Mesendoderm (in vitro differentiated cells): ENCODE results near the gene SULT1C4.

ENCODE experiments used
- DNase-seq: peaks from one replicate; pipeline ENCODE4 v3.0.0; 2013
- H2AK5ac ChIP-seq: 2 replicates; pipeline ENCODE4 v1.6.1; 2013; ENCODE audit warnings: low read length, inconsistent platforms
- H2BK120ac ChIP-seq: 2 replicates; pipeline ENCODE4 v1.6.1; 2013; ENCODE audit warnings: low read depth, mild to moderate bottlenecking, low read length, moderate library complexity, mixed read lengths
- H2BK15ac ChIP-seq: replicated peaks from 2 replicates; pipeline ENCODE4 v1.6.1; 2013; ENCODE audit warnings: low read depth, mild to moderate bottlenecking, moderate library complexity
- H2BK5ac ChIP-seq: 2 replicates; pipeline ENCODE4 v1.6.1; 2013; ENCODE audit warnings: low read length, inconsistent platforms
- H3K18ac ChIP-seq: 2 replicates; pipeline ENCODE4 v1.6.1; 2013; ENCODE audit warnings: mild to moderate bottlenecking, low read length, mixed read lengths
- H3K23ac ChIP-seq: one replicate; pipeline ENCODE4 v1.6.1; 2013; ENCODE audit warnings: low read length
- H3K27ac ChIP-seq: 2 replicates; pipeline ENCODE4 v1.5.1; 2013; ENCODE audit warnings: low read depth, mild to moderate bottlenecking, inconsistent platforms, low read length, moderate library complexity
- H3K27me3 ChIP-seq: 2 replicates; pipeline ENCODE4 v1.6.1; 2013; ENCODE audit warnings: low read length, control low read depth, mild to moderate bottlenecking, inconsistent platforms; ENCODE audit not compliant: insufficient read depth, poor library complexity
- H3K36me3 ChIP-seq: 2 replicates; pipeline ENCODE4 v1.6.1; 2013; ENCODE audit warnings: low read length, inconsistent platforms; ENCODE audit not compliant: control insufficient read depth, insufficient read depth
- H3K4ac ChIP-seq: one replicate; pipeline ENCODE4 v1.6.1; 2013; ENCODE audit warnings: low read depth, mild to moderate bottlenecking, low read length, moderate library complexity
- H3K4me1 ChIP-seq: 2 replicates; pipeline ENCODE4 v1.6.1; 2013; ENCODE audit warnings: low read depth, low read length, inconsistent platforms; ENCODE audit not compliant: control insufficient read depth
- H3K4me2 ChIP-seq: 2 replicates; pipeline ENCODE4 v1.6.1; 2013; ENCODE audit warnings: low read length
- H3K4me3 ChIP-seq: 2 replicates; pipeline ENCODE4 v1.5.1; 2013; ENCODE audit warnings: mild to moderate bottlenecking, low read length
- H3K56ac ChIP-seq: one replicate; pipeline ENCODE4 v1.6.1; 2013; ENCODE audit warnings: low read length
- H3K79me1 ChIP-seq: 2 replicates; pipeline ENCODE4 v1.6.1; 2013; ENCODE audit warnings: low read length, inconsistent platforms
- H3K79me2 ChIP-seq: 2 replicates; pipeline ENCODE4 v1.6.1; 2013; ENCODE audit warnings: mild to moderate bottlenecking, low read length; ENCODE audit not compliant: control insufficient read depth, insufficient read depth
- H3K9ac ChIP-seq: 2 replicates; pipeline ENCODE4 v1.6.1; 2013; ENCODE audit warnings: low read length, inconsistent platforms
- H4K5ac ChIP-seq: one replicate; pipeline ENCODE4 v1.6.1; 2013; ENCODE audit warnings: low read length
- H4K8ac ChIP-seq: one replicate; pipeline ENCODE4 v1.6.1; 2013; ENCODE audit warnings: low read depth, mild to moderate bottlenecking, control low read depth, low read length, moderate library complexity
- WGBS: extraction: QIAGEN DNeasy Blood & Tissue Kit; methylation state at CpG from one replicate; pipeline ENCODE4 v1.1.7; 2013; ENCODE audit warnings: low lambda C conversion rate, missing lambda C conversion rate; ENCODE audit not compliant: insufficient coverage; ENCODE audit errors: extremely low coverage; 5-methylcytosine and 5-hydroxymethylcytosine counted together

SULT1C4 gene

GRCh38 chr2:108384662-108385393 is 7.1 kb downstream of the SULT1C4 start:
- WGBS = no CpG with 5 or more reads among the region's 5 CpGs
- no peak overlapping the region for H2BK120ac ChIP-seq

GRCh38 chr2:108385411-108386071 is 7.8 kb downstream of the SULT1C4 start:
- Histone ChIP-seq H3K4me3 (no peak overlapping the region), H3K18ac (no peak overlapping the region), H3K79me1 (no peaks in the 10 kb centered on the region), H3K23ac (no peak overlapping the region), H3K9ac (no peak overlapping the region), H2AK5ac (no peak overlapping the region), H4K5ac (no peak overlapping the region), H3K4ac (no peak overlapping the region), H2BK15ac (no peak overlapping the region), H3K79me2 (no peaks in the 10 kb centered on the region), H4K8ac (no peak overlapping the region), H3K36me3 (no peaks in the 10 kb centered on the region), H3K27me3 (no peaks in the 10 kb centered on the region), H3K4me2 (no peak overlapping the region), H3K27ac (no peak overlapping the region), H3K4me1 (peaks cover 5% of the 10 kb centered on the region), H2BK5ac (no peak overlapping the region), H3K56ac (no peak overlapping the region), H2BK120ac (no peak overlapping the region)
- no CpG with 5 or more reads among the region's 5 CpGs for WGBS
- DNase-seq = no peak

More at GRCh38 chr2:108384662-108385393, 7.1 kb downstream of the SULT1C4 start:
- Histone ChIP-seq H3K27ac (no peak overlapping the region), H4K8ac (no peak overlapping the region), H3K79me2 (no peaks in the 10 kb centered on the region), H2BK5ac (no peak overlapping the region), H3K4me1 (peaks cover 3% of the 10 kb centered on the region), H3K27me3 (no peaks in the 10 kb centered on the region), H3K4me3 (no peak overlapping the region), H2BK15ac (no peak overlapping the region), H2AK5ac (no peak overlapping the region), H3K23ac (no peak overlapping the region), H3K56ac (no peak overlapping the region), H3K4ac (no peak overlapping the region), H3K9ac (no peak overlapping the region), H3K4me2 (no peak overlapping the region), H3K18ac (no peak overlapping the region), H3K36me3 (no peaks in the 10 kb centered on the region), H4K5ac (no peak overlapping the region), H3K79me1 (no peaks in the 10 kb centered on the region)
- DNase-seq = no peak

DNA sequence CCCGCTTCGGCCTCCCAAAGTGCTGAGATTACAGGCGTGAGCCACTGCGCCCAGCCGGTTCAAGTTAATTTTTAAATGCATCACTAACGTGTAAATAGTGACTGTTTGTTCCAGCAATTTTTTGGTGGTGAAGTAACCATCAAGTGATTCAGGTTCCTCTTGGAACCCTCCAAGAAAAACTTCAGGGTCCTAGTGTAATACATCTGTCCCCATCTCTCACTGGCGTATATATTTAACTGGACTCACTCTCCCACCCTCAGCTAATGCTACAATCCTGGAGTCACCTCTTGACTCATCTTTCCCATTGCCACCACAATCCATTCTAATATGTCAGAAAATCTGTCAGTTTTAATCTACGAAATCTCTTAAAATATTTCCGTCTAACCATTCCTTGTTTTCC is 10.3 kb downstream of the SULT1C4 start:
- Histone ChIP-seq H2BK5ac (no peak overlapping the region), H3K4me2 (no peak overlapping the region), H3K79me2 (no peaks in the 10 kb centered on the region), H3K56ac (no peak overlapping the region), H3K4ac (no peak overlapping the region), H3K18ac (no peak overlapping the region), H3K79me1 (no peaks in the 10 kb centered on the region), H4K8ac (no peak overlapping the region), H4K5ac (no peak overlapping the region), H3K27me3 (no peaks in the 10 kb centered on the region), H3K23ac (no peak overlapping the region), H3K4me1 (peaks cover 7% of the 10 kb centered on the region), H3K4me3 (no peak overlapping the region), H2BK120ac (no peak overlapping the region), H3K36me3 (no peaks in the 10 kb centered on the region), H3K9ac (no peak overlapping the region), H2AK5ac (no peak overlapping the region), H3K27ac (no peak overlapping the region), H2BK15ac (no peak overlapping the region)
- 100% methylated on average over 2 of the region's 9 CpGs for WGBS
- DNase-seq = no peak

GRCh38 chr2:108390340-108390739 is 12.6 kb downstream of the SULT1C4 start:
- H3K79me2 ChIP-seq = no peaks in the 10 kb centered on the region
- no peak overlapping the region for H3K4me3 ChIP-seq
- H2AK5ac ChIP-seq = no peak overlapping the region
- no CpG with 5 or more reads among the region's 2 CpGs for WGBS
- no peak overlapping the region for H3K4ac ChIP-seq
- no peak overlapping the region for H3K4me2 ChIP-seq
- H4K8ac ChIP-seq = no peak overlapping the region
- no peaks in the 10 kb centered on the region for H3K79me1 ChIP-seq
- no peak overlapping the region for H3K56ac ChIP-seq
- H3K9ac ChIP-seq = no peak overlapping the region
- no peaks in the 10 kb centered on the region for H3K27me3 ChIP-seq
- H2BK120ac ChIP-seq = no peak overlapping the region
- H2BK15ac ChIP-seq = no peak overlapping the region
- DNase-seq = no peak
- no peak overlapping the region for H3K18ac ChIP-seq
- H2BK5ac ChIP-seq = no peak overlapping the region
- H3K36me3 ChIP-seq = no peaks in the 10 kb centered on the region
- H3K23ac ChIP-seq = no peak overlapping the region
- peaks cover 4% of the 10 kb centered on the region for H3K4me1 ChIP-seq
- no peak overlapping the region for H3K27ac ChIP-seq
- no peak overlapping the region for H4K5ac ChIP-seq

GRCh38 chr2:108392029-108392428 is 14.3 kb downstream of the SULT1C4 start:
- H3K23ac ChIP-seq = no peak overlapping the region
- no peaks in the 10 kb centered on the region for H3K79me2 ChIP-seq
- no peak overlapping the region for H2BK15ac ChIP-seq
- no CpG with 5 or more reads among the region's 1 CpG for WGBS
- no peaks in the 10 kb centered on the region for H3K36me3 ChIP-seq
- no peak overlapping the region for H4K5ac ChIP-seq
- H3K4ac ChIP-seq = no peak overlapping the region
- no peak overlapping the region for H3K9ac ChIP-seq
- no peak overlapping the region for H2BK120ac ChIP-seq
- no peak overlapping the region for H3K56ac ChIP-seq
- peaks cover 4% of the 10 kb centered on the region for H3K4me1 ChIP-seq
- H2BK5ac ChIP-seq = no peak overlapping the region
- H4K8ac ChIP-seq = no peak overlapping the region
- no peaks in the 10 kb centered on the region for H3K27me3 ChIP-seq
- no peak for DNase-seq
- H3K4me2 ChIP-seq = no peak overlapping the region
- H3K4me3 ChIP-seq = no peak overlapping the region
- H3K79me1 ChIP-seq = no peaks in the 10 kb centered on the region
- H3K18ac ChIP-seq = no peak overlapping the region
- no peak overlapping the region for H2AK5ac ChIP-seq
- no peak overlapping the region for H3K27ac ChIP-seq
